GM20431 (cell line): ENCODE results near the gene VPS51.

Experiments used
- in situ Hi-C: fragments of 300-500 bp; cut with MseI, MboI; formaldehyde crosslinking; loops from one replicate; pipeline ENCODE4 v1.15.0; 2020; ENCODE audit warnings: low sequenced_read_pairs; ENCODE audit not compliant: unreplicated experiment

The VPS51 gene

DNA sequence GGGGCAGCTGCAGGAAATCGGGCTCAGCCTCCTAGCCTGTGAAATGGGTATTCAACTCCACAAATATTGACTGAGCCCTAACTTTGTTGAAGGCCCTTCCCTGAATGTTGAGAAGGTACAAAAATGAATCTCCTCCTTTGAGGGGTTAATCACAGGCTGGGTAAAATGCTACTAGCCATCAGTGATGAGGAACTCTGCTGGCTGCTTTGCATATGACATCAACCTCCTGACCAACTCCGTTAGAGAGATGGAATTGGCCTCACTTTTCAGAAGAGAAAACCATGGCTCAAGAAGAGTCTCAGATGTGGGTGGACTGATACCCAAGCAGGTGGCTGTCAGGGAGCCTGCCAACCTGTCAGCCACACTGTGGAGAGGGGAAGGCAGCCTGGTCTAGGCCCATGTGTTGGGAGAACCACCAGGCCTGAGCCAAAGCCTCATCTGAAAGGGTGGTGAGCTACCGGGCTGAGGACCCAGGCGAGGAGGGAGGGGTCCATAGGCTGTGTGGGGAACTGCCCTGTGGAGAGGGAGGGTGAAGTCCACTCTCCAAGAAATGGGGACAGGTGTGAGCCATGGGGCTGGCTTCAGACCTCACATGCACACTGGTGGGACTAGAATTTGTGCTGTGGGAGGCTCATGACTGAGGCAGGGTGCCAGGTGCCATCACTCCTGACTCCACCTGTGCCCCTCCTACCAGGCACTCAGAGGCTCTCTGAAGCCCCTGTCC lies 23.9 kb upstream of the VPS51 start:
- in situ Hi-C loops, result no loop called here

DNA sequence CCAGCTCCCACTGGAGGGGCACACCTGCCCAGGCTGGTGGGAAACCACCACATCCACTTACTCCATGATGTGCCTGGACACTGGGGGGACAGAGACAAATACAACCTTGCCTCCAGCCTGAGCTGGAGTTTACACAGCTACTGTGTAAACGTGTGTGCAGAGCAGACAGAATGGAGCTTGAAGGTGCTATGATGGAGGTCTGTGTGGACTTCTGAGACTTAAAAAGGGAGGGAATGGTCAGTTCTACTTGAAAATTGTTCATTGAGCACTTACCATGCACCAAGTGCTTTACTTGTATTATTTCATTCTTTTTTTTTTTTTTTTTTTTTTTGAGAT lies 23.4 kb upstream of the VPS51 start:
- in situ Hi-C loops, result no loop called here

DNA sequence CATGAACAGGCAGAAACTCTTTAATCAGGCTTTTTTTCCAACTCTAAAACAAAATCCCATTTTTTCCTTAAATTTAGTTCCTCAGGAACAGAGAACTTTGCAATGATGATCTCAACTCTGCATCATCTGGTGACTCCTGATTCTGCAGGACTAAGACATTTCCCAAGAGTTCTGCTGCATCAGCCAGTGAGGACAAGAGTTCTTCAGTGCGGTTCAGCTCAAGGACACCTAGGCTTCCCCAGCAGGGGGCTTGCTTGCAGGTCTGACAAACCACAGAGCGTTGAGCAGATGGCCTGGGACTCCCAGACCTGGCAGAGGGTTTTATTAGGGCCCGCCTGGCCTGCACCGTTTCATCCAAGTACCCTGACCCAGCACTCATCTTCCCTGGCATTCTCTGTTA lies 18.6 kb upstream of the VPS51 start:
- in situ Hi-C loops, result no loop called here

DNA sequence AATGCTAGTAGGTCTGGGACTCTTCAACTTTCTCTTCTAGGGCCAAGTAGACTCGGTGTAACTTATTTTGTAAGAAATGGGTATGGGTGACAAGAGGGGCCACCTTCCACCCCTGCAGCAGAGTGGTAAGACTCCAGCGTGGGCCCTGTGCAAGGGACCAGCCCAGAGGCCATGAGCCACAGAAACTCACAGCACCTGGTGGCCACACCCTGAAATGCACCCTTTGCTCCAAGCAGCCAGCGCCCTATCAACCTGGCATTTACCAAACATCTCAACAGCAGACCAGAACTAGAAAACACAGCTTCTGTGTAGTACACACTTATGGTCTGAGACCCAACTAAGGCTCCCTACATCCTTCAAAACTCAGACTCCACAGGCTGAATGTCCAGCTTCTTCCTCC lies 17.9 kb upstream of the VPS51 start:
- in situ Hi-C loops, result no loop called here

DNA sequence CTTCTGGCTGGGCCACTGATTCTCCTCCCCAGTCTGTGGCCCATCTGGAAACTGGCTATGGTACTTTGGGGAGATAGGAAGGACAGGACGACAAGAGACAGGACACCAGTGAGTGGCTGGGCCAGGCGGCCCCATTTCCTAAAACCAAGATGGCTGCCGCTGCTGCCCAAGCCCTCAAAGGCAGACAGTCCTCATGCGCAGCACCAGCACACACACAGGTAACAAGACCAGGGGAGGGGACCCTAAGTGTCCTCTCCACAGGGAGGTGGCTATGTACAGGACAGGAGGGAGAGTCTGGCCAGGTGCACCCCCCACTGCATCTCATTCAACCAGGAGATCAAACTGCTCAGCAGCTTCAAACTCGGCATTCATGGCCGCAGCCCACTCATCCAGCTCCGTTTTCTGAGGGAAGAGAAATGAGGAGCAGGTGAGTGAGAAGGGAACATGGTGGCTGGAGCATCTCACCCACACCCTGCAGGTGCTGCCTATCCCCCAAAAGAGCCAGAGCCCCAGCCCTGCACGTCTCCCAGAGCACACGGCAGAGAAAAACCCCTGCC lies 17.1 kb upstream of the VPS51 start:
- in situ Hi-C loops, result no loop called here

DNA sequence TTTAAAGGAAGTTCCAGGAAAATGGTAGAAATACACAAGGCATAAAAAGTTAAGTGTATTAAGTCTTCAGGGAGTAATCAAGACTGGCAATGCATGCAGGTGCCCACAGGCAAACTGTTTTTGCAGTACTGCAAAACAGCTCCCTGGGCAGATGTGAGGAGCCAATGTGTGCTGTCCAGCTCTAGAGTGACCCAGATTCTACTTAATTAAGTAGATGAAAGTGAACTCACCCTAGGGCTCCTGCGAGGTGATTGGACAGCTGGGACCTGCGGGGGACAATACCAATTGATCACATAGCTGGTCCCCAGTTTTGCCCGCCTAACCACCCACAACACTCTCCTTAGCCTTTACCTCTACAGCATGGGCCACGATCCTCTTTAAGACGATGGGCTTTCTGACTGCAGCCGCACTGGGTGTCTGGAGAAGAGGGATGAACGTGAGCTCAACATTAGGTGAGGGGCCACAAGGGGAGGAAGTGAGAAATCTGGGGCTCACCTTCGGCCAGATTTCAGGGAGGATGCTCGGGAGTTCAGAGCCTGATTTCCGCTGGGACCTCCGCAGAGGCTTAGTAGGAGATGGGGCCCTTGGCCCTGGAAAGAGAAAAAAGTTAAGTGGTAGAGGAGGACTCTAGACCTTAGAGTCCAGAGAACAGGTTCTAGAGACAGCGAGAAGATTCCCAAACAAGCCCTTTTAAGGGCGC lies 12.7 kb upstream of the VPS51 start:
- in situ Hi-C loops, result no loop called here

DNA sequence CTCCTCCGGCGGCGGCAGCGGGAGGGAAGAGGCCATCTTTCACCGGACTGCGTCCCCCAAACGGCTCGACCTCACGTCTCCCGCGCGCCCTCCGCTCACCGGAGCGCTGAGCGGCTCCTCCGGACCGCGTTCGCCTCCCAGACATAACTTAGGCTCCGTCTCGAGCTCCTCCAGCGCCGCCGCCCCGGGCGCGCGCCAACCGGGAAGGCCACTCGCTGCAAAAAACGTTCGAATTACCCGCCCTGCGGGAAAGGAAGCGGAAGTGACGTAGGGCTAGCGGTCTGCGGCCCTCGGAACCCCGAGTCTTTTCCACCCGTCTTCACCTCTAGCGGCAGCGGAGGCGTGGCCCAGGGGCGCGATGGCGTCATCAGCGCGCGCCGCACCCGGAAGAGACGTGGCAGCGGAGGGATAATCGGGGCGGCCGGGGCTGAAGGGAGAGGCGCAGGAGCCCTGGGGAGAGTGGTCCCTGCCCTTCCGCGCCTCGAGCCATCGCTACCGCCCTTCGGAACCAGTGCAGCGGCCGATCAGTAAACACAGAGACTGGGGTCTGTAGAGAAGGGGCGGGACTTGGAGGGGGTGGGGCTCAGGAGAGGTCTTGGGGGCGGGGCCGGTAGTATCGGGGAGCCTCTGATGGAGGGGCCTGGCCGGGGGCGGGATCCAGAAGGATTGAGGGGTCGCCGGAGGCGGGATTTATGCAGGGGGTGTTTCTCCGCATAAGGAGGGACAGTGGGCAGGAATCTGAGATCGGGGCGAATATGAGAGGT lies 12.0 kb upstream of the VPS51 start, which contains the start of the genes CDCA5 and ZFPL1:
CDCA5 (minus strand) TSS at position 207 of the 764 bp plus-strand sequence; CDS start at position 145, 62 bp downstream.
ZFPL1 (plus strand) TSS at position 389 of the 764 bp plus-strand sequence. CDS start 477 bp downstream, outside the sequence.
- in situ Hi-C loops, result no loop called here

DNA sequence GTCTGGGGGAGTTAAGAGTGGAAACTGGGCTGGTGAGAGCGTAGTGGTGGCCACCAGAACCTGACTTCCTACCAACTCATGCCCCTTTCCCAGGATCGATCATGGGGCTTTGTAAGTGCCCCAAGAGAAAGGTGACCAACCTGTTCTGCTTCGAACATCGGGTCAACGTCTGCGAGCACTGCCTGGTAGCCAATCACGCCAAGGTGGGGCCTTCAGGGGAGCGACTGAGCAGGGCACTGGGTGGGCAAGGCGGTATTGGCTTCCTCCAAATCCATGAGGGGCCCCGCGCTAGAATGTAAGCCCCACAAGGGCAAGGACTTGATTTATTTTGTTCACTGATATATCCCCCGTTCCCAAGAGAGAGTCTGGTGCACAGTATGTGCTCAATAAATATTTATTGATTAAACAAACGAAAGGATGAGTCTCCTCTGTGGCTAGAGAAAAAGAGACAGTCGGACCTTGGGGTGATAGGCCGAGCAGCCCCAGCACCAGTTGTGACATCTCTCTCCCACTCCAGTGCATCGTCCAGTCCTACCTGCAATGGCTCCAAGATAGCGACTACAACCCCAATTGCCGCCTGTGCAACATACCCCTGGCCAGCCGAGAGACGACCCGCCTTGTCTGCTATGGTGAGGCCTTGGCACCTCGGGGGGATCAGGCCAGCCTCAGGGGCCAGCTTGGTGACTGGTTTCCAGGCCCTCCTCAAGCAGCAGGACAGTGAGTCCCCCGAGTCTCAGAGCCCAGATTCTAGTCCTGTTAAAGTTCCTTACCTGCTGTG lies 11.2 kb upstream of the VPS51 start:
- in situ Hi-C loops, result no loop called here

DNA sequence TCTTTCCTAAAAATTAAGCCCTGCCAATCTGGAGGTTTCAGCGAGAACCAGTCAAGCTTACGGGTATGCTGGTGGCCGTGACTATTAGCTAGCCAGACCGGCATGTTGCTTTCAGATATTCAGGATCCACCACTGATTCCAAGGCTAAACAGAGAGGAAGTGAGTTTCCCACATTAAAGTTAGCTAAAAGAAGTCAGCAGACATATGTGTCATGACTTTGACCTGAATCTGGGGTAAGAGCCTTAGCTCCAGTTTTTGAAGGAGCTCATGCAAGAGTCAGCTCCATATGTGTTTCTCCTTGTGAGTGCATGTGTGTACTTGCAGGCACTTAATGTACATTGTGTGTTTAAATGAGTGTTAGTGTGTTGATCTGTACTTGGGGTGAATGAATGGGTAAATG lies 10.6 kb upstream of the VPS51 start:
- in situ Hi-C loops, result no loop called here

DNA sequence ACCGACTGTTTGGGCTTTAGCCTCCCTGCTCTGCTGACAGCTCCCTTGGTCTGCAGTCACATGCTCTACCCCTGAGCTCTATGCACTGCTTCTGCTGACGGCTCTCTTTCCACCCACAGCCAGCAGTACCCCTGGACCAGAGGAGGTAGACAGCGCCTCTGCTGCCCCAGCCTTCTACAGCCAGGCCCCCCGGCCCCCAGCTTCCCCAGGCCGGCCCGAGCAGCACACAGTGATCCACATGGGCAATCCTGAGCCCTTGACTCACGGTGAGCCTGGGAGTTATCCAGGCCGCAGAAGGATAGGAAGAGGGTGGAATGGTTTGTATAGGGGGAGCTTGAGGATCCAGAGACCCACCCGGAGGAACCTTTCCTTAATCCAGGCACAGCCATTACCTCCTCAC lies 9.2 kb upstream of the VPS51 start:
- in situ Hi-C loops, result no loop called here

DNA sequence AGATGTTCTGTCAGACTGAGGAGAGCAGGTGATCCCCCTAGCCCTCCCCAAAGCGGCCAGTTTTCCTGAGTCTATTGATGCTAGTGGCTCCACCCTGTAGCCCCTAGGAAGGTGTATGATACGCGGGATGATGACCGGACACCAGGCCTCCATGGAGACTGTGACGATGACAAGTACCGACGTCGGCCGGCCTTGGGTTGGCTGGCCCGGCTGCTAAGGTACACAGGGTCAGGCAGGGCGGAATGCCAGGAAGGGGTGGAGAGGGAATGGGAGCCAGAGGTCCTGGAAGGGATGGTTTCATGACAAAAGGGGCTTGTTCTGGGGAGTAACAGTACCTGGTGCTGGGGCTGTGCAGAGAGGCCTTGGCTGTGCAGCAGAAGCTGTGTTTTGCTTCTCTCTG lies 8.8 kb upstream of the VPS51 start:
- in situ Hi-C loops, result no loop called here

DNA sequence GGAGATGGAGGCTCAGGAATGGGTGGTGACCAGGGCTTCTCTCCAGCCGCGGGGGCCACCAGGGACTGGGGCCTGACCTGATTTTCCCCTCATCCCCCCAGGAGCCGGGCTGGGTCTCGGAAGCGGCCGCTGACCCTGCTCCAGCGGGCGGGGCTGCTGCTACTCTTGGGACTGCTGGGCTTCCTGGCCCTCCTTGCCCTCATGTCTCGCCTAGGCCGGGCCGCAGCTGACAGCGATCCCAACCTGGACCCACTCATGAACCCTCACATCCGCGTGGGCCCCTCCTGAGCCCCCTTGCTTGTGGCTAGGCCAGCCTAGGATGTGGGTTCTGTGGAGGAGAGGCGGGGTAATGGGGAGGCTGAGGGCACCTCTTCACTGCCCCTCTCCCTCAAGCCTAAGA lies 8.2 kb upstream of the VPS51 start:
- in situ Hi-C loops, result no loop called here

DNA sequence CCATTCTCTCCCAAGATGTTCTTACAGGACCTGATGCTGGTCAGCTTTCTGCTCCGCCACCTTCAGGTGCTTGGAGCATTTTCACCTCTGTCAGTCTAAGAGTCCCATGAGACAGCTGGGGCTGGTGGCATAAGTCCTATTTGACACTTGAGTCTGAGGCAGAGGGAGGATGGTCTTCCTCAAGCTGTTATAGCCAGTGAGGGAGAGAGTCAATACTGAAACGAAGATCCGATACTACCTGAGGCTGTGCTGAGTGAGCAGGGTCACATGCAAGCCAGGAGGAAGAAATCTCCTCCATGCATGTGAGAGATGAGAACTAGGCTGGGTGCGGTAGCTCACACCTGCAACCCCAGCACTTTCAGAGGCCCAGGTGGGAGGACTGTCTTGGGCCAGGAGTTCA lies 6.4 kb upstream of the VPS51 start:
- in situ Hi-C loops, result no loop called here

DNA sequence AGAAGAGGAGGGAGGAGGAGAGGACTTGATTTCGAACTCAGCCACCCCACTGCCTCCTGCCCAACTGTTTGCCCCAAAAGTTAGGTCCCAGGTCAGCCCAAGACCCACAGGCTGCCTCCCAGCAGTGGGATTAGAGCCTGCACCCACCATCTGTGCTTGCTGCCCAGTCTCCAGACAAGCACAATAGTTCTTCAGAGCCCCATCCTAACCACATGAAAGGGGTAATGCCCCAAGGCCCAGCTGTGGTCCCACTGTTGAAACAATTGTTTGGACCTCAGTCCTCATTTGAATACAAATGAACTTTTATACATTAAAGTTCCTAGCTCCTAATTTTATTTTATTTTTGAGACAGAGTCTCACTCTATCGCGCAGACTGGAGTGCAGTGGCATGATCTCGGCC lies 5.4 kb upstream of the VPS51 start:
- in situ Hi-C loops, result no loop called here

DNA sequence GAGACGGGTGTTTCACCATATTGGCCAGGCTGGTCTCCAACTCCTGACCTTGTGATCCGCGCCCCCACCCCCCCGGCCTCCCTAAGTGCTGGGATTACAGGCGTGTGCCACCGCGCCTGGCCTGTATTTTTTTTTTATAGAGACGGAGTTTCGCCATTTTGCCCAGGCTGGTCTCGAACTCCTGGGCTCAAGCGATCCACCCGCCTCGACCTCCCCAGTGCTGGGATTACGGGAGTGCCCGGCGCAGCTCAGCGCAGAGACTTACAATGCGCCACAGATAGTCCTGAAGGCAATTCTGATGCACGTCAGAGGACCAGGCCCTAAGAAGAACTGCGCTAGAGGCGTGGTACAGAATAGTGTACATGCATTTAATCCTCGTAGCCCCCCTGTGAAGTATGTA lies 587 bp upstream of the VPS51 start:
- in situ Hi-C loops, result no loop called here

DNA sequence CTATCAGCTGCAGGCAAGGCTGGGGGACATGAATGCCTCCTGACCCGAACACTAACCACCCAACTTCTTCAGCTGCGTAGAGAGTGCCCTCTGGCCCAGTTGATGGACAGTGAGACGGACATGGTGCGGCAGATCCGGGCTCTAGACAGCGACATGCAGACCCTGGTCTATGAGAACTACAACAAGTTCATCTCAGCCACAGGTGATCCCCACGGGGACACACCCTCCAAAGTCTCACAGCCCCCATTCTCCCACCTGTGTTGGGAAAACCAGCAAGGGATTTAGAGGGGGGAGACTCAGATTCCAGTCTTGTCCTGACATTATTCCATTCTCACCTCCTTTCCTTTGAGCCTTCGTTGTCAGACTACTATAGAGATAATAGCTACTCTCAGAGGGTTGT lies 912 bp downstream of the VPS51 start:
- in situ Hi-C loops, result no loop called here

DNA sequence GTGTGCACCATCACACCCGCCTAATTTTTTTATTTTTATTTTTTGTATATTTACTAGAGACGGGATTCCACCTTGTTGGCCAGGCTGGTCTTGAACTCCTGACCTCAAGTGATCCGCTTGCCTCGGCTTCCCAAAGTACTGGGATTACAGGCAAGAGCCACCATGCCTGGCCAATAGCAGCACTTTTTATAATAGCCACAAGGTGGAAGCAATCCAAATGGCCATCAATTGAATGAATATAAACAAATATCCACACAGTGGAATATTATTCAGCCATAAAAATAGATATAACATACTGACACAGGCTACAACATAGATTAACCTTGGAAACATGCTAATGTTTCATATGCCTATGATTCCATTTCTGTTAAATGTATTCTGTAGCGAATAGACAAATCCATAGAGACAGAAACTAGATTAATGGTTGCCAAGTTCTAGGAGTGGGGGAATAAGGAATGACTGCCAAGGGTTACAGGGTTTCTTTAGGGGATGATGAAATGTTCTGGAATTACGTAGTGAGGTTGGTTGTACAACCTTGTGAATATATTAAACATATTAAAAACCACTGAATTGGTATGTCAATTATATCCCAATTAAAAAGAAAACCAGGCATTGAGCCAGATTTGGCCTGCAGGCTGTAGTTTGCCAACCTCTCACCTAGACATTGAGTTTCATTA lies 4.8 kb downstream of the VPS51 start:
- in situ Hi-C loops, result no loop called here

DNA sequence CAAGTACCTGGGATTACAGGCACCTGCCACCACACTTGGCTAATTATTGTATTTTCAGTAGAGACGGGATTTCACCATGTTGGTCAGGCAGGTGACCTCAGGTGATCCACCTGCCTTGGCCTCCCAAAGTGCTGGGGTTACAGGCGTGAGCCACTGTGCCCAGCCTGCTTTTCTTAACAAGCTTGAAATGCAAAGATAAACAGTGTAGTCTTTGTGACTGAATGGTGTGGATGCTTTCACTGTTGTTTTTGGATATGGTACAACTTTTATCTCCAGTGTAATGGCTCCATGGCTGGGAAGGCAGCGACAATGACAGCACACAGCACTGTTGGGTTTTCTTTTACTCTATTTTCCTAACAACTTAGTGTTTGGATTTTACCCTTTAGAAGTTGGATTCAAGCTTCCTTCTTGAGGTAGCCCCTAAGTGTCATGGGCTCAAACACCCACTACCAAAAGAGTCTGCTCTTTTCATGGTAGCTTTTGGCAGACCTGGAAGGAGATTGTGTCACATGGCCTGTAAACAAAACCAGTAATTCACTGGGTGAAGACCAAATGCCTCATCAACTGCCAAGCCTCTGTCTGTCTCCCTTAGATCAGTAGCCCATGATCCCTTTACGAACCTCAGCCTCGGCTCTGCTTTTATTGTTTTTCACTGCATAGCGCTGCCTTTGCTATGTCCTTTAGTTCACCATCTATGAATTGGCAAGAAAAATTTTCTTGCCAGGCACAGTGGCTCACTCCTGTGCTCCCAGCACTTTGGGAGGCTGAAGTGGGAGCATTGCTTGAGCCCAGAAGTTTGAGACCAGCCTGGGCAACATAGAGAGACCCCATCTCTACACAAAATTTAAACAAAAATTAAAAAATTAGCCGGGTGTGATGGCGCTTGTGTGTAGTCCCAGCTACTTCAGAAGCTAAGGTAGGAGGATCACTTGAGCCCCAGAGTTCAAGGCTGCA lies 6.4 kb downstream of the VPS51 start:
- in situ Hi-C loops, result no loop called here
